Measurements from ENCODE around the gene UTY. TPM values are rescaled to one million over a fixed set of nuclear protein-coding genes. Genes with fewer than 3 reads are reported as not detected.

Gene UTY
- total RNA-seq, 4 donors from 2014 or later = 0.19 to 27.4 (median 17.6) TPM; not detected in 1

DNA sequence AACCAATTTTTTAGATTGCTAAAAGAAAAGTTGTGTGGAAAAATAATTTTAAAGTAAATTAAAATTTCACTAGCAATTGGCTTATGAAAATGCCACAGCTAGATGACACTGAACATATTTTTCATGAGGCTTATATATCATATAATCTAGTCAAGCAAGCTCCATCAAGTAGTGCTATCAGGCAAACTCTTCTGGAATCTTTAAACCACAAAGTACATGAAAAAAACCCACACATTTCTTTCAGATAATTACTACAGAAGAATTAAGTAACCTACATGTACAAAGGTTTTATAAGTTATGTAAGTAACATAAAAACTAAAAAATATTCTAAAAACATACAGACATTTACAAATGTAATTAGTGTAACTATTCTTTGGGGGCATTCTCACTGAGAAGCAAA, 229.4 kb downstream of the UTY start:
- H3K27ac ChIP-seq (replicated peaks in 1 of 4) = no peak overlapping the region
- intact Hi-C loops (cut with DNase I) = no loop called here
- H3K27me3 ChIP-seq = no peaks in the 10 kb centered on the region
- no peak overlapping the region for H3K4me3 ChIP-seq
- no peaks in the 10 kb centered on the region for H3K4me1 ChIP-seq
- no peaks in the 10 kb centered on the region for H3K9me3 ChIP-seq
- no peak for DNase-seq (ENCODE audit: extremely low spot score)
- H3K36me3 ChIP-seq = peaks cover 0 to 12% (median 0%) of the 10 kb centered on the region in 4 donors
- TF ChIP-seq POLR2A (IDR thresholded peaks at IDR 0.05; ENCODE audit: low read depth) (no peak), POLR2AphosphoS5 (IDR thresholded peaks at IDR 0.05) (no peak), EP300 (IDR thresholded peaks at IDR 0.05) (no peak)
- TF ChIP-seq, protein P1, sequence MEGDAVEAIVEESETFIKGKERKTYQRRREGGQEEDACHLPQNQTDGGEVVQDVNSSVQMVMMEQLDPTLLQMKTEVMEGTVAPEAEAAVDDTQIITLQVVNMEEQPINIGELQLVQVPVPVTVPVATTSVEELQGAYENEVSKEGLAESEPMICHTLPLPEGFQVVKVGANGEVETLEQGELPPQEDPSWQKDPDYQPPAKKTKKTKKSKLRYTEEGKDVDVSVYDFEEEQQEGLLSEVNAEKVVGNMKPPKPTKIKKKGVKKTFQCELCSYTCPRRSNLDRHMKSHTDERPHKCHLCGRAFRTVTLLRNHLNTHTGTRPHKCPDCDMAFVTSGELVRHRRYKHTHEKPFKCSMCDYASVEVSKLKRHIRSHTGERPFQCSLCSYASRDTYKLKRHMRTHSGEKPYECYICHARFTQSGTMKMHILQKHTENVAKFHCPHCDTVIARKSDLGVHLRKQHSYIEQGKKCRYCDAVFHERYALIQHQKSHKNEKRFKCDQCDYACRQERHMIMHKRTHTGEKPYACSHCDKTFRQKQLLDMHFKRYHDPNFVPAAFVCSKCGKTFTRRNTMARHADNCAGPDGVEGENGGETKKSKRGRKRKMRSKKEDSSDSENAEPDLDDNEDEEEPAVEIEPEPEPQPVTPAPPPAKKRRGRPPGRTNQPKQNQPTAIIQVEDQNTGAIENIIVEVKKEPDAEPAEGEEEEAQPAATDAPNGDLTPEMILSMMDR (IDR thresholded peaks at IDR 0.05) = no peak

DNA sequence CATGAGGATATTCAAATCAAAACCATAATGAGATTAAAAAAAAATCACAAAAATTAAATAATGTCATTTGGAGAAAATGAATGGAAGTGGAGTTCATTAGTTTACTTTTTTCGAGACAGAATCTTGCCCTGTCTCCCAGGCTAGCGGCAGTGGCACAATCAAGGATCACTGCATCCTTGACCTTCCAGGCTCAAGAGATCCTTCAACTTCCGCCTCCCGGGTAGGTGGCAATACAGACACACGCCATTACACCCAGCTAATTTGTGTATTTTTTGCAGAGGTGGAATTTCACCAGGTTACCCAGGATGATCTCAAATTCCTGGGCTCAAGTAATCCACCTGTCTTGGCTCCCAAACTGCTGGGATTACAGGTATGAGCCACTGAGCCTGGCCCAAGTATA, 236.1 kb downstream of the UTY start:
- TF ChIP-seq, protein P1 (IDR thresholded peaks at IDR 0.05) = no peak
- TF ChIP-seq POLR2AphosphoS5 (IDR thresholded peaks at IDR 0.05) = no peak
- TF ChIP-seq EP300 (IDR thresholded peaks at IDR 0.05) = no peak
- no peak for TF ChIP-seq POLR2A (IDR thresholded peaks at IDR 0.05; ENCODE audit: low read depth)
- DNase-seq (ENCODE audit: extremely low spot score) = no peak

DNA sequence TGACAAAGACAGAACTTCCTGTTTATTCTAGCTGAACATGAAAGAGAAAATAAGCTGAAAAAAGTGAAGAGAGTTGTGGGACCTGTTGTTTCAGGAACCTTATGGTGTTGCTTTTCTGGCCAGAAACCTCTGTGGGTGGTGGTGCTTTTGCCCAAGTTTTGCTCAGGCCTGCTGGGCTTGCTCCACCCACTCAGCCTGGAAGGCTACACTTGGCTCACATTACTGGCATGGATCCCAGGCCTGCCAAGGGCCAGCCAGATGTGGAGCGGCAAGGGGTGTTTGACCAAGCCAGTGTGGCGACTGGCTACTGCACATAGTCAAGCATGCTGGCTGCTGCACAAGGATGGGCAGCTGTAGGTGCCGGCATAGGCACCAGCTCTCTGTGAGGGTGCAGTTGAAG, 245.9 kb downstream of the UTY start:
- no peak overlapping the region for H3K4me3 ChIP-seq
- no peaks in the 10 kb centered on the region for H3K27me3 ChIP-seq
- intact Hi-C loops (cut with DNase I) = no loop called here
- peaks cover 0 to 9% (median 0%) of the 10 kb centered on the region in 4 donors for H3K36me3 ChIP-seq
- H3K4me1 ChIP-seq = no peaks in the 10 kb centered on the region
- H3K27ac ChIP-seq (replicated peaks in 1 of 4) = no peak overlapping the region
- TF ChIP-seq, protein P1 (IDR thresholded peaks at IDR 0.05) = no peak
- TF ChIP-seq POLR2AphosphoS5 (IDR thresholded peaks at IDR 0.05) (no peak), POLR2A (IDR thresholded peaks at IDR 0.05; ENCODE audit: low read depth) (no peak), EP300 (IDR thresholded peaks at IDR 0.05) (no peak)
- DNase-seq (ENCODE audit: extremely low spot score) = no peak
- no peaks in the 10 kb centered on the region for H3K9me3 ChIP-seq
- WGBS = no CpG with 5 or more reads among the region's 3 CpGs

More for the DNA sequence above, 236.1 kb downstream of the UTY start:
- no CpG with 5 or more reads among the region's 5 CpGs for WGBS
- no peak overlapping the region for H3K27ac ChIP-seq (replicated peaks in 1 of 4)
- H3K27me3 ChIP-seq = no peaks in the 10 kb centered on the region
- H3K9me3 ChIP-seq = no peaks in the 10 kb centered on the region
- intact Hi-C loops (cut with DNase I) = no loop called here
- no peak overlapping the region for H3K4me3 ChIP-seq
- H3K4me1 ChIP-seq = no peaks in the 10 kb centered on the region
- peaks cover 0 to 4% (median 0%) of the 10 kb centered on the region in 4 donors for H3K36me3 ChIP-seq

DNA sequence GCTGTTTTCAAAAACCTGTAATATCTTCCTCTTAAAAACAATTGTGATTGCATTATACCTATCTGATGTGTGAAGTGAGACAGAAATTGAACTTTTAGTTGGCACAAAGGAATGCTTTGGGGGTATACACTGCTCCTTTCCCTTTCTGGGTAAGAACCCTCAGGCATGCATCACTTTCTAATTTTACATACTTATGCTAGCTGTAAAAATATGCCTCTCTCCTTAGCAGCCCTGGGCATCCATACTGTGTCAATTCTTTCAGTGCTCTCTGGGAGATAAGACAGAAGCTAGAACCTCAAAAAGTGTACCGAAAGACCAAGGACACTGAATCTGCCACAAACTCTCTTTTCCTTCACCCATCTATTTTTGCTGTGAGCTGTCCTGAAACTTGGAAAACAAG, 246.7 kb downstream of the UTY start:
- WGBS = no CpG with 5 or more reads among the region's 1 CpG
- no peak for TF ChIP-seq POLR2A (IDR thresholded peaks at IDR 0.05; ENCODE audit: low read depth)
- TF ChIP-seq, protein P1 (IDR thresholded peaks at IDR 0.05) = no peak
- no peak for TF ChIP-seq POLR2AphosphoS5 (IDR thresholded peaks at IDR 0.05)
- no peak for TF ChIP-seq EP300 (IDR thresholded peaks at IDR 0.05)
- H3K9me3 ChIP-seq = no peaks in the 10 kb centered on the region

DNA sequence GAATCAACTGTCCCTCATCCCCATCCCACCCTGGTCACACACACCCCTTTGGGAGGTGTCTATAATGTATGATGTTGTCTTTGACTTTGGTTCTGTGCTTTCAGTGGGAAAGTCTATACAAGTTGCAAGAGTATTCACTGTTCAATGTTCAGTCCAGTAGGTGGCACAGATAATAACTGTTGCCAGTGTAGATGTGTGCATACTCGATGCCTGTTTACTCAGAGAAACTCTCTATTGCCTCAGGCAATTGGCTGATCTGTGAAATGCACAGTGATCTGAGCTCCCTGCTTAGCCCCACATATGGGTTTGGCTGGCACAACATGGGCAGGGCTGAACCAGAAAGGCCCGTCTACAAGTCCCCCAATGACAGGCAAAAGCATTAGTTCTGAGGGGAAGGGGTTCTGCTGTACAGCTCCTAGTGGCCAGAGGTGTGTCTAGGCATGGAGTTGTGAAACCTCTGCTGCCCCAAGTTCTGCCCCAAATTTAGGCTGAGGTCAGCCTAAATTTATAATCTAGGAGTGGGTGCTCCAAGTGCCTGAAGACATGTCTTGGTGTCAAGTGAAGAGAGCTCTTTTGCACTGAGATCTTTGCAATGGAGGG, 252.4 kb downstream of the UTY start:
- H3K4me1 ChIP-seq = no peaks in the 10 kb centered on the region
- intact Hi-C loops (cut with DNase I) = no loop called here
- H3K27ac ChIP-seq (replicated peaks in 1 of 4) = no peak overlapping the region
- TF ChIP-seq EP300 (IDR thresholded peaks at IDR 0.05) (no peak), POLR2AphosphoS5 (IDR thresholded peaks at IDR 0.05) (no peak)
- no peaks in the 10 kb centered on the region for H3K27me3 ChIP-seq
- no peaks in the 10 kb centered on the region for H3K9me3 ChIP-seq
- no peak overlapping the region for H3K4me3 ChIP-seq
- no peaks in the 10 kb centered on the region for H3K36me3 ChIP-seq
- WGBS = no CpG with 5 or more reads among the region's 2 CpGs
- DNase-seq (ENCODE audit: extremely low spot score) = no peak

More for the DNA sequence above, 246.7 kb downstream of the UTY start:
- Histone ChIP-seq H3K27ac (replicated peaks in 1 of 4) (no peak overlapping the region), H3K36me3 (peaks cover 0 to 9% (median 0%) of the 10 kb centered on the region in 4 donors), H3K4me3 (no peak overlapping the region), H3K27me3 (no peaks in the 10 kb centered on the region), H3K4me1 (no peaks in the 10 kb centered on the region)
- intact Hi-C loops (cut with DNase I) = no loop called here
- DNase-seq (ENCODE audit: extremely low spot score) = no peak
